Measurements from ENCODE around the gene TGOLN2.
A peak's percentile ranks its signal among the peaks of the same experiment; 100 is the strongest.
"Not testable (repeated sequence)": the region's sequence is repeated elsewhere in the genome, so short reads cannot be mapped to it uniquely, and the experiment has no call there.

Gene TGOLN2

DNA sequence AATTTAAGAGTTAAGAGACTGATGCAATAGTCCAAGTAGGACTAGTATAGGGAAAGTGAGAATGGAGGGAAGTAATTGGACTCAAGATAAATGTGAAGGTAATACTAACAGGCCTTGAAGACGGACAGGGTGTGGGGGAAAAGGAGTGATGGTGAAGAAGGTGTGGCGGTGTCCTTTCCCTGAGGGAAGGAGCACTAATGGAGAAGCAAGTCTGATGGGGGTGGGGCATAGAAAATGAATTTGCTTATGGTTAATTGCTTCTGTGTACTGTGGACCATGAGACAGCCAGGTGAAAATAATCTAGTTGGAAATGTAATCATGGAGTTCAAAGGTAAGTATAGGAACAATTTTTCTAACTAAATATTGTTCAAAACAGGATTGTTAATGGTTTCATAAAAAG, 7.1 kb upstream of the TGOLN2 start:
- DNase-seq: no peak

GRCh38 chr2:85333877-85334276, 6.1 kb upstream of the TGOLN2 start:
- DNase-seq: not testable (repeated sequence)

DNA sequence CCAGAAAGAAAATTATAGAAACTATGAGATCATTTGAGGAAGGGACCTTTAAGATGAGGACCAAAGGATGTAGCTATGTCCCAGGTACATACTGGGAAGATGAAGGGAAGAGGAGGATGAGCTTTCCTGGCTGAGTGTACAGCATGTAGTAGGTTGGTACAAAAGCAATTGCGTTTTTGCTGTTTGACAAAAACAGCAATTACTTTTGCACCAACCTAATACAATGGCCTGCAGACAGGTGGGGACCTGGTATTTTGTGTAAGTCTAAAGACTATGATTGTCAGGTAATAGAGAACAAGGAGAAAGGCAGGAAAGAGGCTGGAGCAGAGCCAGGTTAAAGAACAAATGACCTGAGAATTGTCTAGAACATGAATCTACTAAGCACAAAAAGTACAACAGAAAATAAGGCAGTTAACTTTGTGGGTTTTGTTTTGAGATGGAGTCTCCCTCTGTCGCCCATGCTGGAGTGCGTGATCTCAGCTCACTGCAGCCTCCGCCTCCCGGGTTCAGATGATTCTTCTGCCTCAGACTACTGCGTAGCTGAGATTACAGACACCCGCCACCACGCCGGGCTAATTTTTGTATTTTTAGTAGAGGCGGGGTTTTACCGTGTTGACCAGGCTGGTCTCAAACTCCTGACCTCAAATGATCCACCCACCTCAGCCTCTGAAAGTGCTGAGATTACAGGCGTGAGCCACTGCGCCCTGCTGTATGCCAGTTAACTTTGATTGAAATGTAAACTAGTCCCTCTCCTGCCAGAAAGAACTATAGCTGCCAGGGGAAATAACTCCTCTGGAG, 3.2 kb upstream of the TGOLN2 start:
- DNase-seq: no peak

DNA sequence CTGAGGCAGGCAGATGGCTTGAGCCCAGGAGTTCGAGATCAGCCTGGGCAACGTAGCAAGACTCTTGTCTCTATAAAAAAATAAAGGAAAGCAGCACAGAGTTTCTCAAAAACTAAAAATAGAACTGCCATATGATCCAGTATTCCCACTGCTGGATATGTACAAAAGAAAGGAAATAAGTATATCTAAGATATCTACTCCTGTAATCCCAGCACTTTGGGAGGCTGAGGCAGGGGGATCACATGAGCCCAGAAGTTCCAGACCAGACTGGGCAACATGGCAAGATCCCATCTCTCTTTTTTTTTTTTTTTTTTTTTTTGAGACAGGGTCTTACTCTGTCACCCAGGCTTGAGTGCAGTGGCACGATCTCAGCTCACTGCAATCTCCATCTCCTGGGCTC, 1.9 kb upstream of the TGOLN2 start:
- DNase-seq: not testable (repeated sequence)

- DNase-seq: no peak
Measured at GRCh38 chr2:85329181-85329651, 1.4 kb upstream of the TGOLN2 start.

DNA sequence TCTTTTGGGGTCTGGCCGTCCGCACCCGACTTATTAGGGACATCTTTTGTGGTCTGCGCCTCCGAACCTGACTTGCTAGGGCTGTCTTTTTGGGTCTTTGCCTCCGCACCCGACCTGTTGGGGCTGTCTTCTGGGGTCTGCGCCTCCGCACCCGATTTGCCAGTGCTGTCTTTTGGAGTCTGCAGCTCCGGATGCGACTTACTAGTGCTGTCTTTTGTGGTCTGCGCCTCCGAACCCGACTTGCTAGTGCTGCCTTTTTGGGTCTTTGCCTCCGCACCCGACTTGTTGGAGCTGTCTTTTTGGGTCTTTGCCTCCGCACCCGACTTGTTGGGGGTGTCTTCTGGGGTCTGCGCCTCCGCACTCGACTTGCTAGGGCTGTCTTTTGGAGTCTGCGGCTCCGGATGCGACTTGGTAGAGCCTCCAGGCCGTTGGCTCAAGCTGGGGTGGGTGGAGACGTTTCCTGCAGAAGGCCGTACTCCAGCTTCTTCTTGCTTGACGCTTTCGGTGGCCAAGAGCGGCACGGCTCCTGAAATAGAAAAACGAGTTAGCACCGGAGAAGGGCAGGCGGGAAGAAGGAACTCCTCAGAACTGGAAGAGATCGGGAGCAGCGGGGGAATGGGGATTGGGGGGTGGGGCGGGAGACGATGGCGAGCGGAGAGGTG, 498 bp downstream of the TGOLN2 start:
- DNase-seq: peak; percentile 40

DNA sequence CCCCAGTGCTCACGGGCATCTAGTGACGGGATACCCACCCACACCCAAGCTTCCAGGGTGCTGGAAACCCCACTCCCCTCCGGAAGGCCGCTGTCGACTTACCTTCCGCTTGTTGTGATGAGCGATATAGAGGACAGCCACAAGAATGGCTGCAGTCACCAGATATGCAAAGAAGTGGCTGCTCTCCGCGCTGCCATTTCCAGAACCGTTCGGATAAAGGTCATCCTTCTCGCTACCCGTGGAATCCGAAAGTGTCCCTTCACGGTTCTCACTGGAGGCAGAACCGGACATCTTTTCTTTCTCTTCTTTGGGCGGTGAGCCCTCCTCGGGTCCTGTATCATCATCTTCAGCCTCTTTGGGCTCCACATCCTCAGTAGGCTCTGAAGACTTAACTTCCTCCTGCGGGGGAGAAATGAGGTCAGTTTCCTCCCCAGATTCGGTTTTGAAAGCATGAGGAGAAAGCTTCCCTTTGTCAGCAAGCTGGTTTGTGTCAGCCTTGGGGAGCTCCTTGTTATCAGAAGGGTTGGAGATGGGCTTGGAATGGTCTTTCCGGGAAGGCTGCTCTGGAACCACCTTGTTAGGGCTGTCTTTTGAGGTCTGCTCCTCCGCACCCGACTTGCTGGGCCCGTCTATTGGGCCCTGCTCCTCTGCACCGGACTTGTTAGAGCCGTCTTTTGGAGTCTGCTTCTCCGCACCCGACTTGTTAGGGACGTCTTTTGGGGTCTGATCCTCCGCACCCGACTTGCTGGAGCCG, 1.2 kb downstream of the TGOLN2 start:
- DNase-seq: no peak

- DNase-seq: no peak
Measured at GRCh38 chr2:85325466-85325811, 2.4 kb downstream of the TGOLN2 start.

GRCh38 chr2:85324639-85325465, 2.9 kb downstream of the TGOLN2 start:
- DNase-seq: no peak

DNA sequence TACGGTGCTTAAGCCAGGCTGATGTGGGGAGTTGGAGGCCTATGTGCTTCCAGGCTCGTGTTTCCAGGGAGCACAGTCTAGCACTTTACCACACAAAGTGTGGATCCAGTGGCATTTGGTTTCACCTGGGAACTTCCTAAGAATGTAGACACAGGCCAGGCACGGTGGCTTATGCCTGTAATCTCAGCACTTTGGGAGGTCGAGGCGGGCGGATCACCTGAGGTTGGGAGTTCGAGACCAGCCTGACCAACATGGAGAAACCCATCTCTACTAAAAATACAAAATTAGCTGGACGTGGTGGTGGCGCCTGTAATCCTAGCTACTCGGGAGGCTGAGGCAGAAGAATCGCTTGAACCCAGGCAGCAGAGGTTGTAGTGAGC, 3.8 kb downstream of the TGOLN2 start:
- not testable (repeated sequence) for DNase-seq

DNA sequence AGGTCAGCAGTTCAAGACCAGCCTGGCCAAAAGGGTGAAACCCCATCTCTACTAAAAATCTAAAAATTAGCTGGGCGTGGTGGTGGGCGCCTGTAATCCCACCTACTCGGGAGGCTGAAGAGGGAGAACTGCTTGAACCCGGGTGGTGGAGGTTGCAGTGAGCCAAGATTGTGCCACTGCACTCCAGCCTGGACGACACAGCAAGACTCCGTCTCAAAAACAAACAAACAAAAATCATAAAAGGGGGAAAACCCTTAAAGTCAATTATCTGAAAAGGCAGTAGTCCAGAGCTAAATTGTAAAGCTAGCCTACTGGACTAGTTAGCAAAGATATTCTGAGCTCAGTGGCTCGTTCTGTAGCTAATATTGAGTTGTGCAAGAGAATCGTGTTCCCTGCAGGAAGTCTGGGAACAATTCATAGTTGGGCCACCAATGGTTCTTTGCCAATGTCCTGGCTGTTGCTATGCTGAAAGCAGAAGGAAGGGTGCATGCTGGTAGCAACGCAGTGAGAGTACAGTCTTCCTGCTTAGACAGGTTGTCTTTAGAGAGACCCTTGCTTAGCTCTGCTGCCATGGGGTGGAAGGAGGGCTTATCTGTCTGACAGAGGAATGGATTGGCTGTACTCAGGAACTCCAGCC, 4.3 kb downstream of the TGOLN2 start:
- DNase-seq: no peak

GRCh38 chr2:85319796-85320195, 8.0 kb downstream of the TGOLN2 start:
- no peak for DNase-seq

DNA sequence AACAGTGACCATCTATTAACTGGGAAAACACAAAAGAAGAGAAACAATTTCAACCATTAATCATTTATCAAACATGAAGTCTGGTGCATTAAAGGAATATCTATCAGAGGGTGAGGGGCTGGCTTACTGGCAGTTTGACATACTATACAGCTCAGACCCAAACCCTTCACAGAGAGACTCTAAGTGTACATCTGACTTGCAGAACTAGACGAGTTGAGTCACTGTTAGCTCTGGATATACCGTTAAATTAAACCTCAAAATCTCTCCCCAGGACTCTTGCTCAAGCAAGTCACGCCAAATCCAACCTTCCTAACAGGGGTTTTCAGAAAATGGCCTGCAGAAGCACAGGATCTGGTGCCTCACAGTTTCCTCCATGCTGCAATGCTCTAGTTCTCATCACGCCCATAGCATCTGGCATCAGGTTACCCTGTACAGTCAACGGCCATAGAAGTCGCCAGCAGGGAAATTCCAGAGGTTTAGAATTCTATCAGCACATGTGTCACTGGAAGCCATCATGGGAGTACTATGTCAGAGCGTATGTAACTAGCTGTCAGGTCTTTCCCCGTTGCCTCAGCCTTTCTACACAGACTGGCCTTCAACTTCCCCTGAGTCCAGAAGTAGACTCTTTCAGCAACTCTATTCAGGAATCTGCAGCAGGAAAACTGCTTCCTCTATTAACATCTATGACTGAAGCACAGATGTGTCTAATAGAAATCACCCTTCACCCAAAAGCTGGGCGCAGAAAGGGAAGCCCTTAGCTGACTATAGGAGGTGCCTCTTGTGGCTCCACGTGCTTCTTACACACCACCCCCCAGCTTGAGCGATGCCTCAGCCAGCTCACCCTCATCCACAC, 9.3 kb downstream of the TGOLN2 start:
- DNase-seq: no peak

DNA sequence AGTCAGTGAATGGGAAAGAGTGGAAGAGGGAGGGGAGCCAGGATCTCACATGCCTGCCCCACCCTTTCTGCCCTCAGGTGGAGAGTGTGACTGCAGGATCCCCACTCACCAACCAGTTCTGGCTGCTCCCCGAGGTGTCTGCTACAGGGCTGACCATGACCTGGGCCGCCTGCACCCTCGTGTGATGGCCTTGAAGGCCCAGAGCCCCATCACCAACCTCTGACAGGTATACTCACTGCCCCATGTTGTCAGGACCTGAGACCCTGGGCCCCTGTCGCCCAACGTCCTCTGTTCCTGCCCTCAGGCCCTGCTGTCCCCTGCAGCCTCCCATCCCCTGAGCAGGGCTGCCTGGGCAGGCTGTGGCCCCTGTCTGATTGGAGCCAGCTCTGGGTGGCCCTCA, 11.9 kb downstream of the TGOLN2 start:
- DNase-seq: not testable (repeated sequence)

GRCh38 chr2:85314884-85315242, 12.9 kb downstream of the TGOLN2 start:
- no peak for DNase-seq

DNA sequence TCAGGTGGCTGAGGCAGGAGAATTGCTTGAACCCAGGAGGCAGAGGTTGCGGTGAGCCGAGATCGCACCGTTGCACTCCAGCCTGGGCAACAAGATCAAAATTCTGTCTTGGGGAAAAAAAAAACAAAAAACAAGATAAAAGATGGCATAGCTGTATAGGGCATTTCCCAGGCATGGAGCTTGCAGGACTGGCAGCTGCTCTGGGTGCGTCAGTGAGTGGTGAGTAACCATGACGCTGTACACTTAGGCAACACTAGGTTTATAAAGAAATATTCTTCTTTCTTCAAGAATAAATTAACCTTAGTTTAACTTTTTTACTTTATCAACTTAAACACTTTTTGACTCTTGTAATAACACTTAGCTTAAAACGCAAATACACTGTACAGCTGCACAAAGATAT, 15.4 kb downstream of the TGOLN2 start:
- DNase-seq: no peak

- DNase-seq: no peak
Measured at GRCh38 chr2:85310330-85310729, 17.5 kb downstream of the TGOLN2 start.

DNA sequence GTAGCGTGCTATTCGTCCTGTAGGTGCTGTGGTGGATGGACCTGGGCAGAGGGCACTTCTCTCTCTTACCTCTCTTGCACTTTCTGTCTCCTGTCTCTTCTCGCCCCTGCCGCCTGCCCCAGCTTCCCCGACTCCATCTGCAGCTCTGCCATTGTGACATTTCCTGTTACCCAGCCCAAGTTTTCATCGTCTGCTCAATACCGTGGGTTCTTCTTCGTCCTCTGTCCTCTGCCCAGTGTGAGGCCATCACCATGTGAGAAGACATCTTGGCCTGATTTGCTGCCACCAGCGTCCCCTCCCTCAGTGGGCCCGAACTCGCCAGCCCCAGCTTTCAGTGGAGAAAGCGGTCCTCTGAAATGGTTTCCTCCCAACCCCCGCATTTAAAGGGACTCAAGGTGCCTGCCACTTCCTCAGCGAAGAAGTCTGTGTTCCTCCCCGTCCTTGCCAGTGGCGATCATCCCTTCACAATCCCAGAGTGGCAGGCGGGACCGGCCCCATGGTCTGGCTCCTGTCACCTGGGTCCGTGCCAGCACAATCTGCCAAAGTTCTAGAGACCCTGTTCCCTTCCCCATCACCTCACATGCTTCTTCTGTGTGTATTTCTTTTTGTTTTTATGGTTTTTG, 18.0 kb downstream of the TGOLN2 start:
- DNase-seq: no peak

DNA sequence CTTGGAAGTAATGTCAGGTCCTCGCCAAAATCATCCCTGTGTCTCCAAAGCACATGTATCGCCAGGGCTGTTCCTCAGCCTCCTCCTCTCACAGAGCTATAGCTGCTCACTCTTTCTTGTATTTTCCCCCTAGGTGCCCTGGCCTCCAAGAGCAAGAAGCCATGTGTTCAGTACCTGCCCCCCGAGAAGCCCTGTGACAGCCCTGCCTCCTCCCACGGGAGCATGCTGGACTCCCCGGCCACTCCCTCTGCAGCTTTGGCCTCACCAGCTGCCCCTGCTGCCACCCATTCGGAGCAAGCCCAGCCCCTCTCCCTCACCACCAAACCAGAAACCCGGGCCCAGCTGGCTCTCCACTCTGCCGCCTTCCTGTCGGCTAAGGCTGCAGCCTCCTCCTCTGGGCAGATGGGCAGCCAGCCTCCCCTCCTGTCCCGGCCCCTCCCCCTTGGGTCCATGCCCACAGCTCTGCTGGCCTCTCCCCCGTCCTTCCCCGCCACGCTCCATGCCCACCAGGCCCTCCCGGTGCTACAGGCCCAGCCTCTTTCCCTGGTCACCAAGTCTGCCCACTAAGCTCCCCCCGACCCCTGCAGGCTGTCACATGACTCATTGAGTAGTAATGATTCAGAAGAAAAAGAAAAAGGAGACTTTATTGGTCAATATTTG, 18.8 kb downstream of the TGOLN2 start:
- DNase-seq: peak; percentile 91

DNA sequence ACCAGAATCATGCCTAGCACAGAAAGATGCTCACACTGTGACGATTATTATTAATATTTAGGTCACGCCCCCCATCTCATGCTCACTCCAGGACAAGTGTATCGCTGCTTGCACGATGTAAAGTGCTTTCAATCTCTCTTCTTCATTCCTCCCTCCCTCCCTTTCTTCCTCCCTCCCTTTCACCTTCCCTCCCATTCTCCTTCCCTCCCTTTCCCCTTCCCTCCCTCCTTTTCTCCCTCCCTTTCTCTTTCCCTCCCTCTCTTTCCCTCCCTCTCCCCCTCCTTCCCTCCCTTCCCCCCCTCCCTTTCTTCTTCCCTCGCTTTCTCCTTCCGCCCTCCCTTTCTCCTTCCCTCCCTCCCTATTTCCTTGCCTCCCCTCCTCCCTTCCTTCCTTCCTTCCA, 19.6 kb downstream of the TGOLN2 start:
- DNase-seq: peak; percentile 59

GRCh38 chr2:85307527-85307897, 20.3 kb downstream of the TGOLN2 start:
- DNase-seq: no peak

Data from NCI-H69 (cell line).